ENCODE results near the gene UBTF.

DNA sequence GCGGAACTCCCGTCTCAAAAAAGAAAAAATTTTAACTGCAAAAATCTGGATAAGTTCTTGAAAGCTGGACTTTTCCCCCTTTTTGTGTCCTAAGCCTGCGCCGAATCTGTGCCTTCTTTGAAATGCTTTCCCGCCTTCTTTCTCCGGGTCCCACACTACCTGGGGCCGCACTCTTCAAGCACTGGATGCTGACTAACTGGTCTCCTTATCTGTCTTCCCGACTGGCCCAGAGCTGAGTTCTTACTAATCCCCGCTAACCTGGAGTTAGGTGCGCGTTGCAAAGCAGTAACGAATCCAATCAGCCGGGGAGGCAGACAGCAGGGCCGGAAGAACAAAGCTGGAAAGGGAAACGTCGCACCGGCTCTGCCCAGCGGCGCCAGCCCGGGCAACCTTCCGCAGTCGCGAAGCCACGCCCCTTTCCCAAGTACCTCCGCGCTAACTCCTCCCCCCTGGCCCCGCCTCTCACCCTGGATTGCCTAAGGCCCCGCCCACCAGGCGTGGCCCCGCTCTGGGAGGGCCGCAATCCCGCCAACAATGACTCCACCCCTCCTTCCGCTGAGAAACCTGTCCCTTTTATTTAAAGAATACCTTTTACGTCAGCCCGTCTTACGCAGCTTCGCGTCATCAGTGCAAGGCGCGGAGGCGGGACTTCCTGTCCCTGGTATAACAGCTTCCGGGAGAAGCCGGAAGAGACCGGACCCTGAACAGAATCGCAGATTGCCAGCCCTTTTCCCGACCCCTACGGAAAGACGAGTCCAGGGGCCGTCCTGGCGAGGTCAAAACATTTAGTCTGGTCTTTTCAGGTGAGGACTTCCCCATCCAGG is 33.0 kb downstream of the UBTF start, which contains the start of gene TMUB2:
- TF ChIP-seq POLR2A (IDR thresholded peaks at IDR 0.05), result peak in 1 of 2 donors; percentile 90
- TF ChIP-seq, protein P1, sequence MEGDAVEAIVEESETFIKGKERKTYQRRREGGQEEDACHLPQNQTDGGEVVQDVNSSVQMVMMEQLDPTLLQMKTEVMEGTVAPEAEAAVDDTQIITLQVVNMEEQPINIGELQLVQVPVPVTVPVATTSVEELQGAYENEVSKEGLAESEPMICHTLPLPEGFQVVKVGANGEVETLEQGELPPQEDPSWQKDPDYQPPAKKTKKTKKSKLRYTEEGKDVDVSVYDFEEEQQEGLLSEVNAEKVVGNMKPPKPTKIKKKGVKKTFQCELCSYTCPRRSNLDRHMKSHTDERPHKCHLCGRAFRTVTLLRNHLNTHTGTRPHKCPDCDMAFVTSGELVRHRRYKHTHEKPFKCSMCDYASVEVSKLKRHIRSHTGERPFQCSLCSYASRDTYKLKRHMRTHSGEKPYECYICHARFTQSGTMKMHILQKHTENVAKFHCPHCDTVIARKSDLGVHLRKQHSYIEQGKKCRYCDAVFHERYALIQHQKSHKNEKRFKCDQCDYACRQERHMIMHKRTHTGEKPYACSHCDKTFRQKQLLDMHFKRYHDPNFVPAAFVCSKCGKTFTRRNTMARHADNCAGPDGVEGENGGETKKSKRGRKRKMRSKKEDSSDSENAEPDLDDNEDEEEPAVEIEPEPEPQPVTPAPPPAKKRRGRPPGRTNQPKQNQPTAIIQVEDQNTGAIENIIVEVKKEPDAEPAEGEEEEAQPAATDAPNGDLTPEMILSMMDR (IDR thresholded peaks at IDR 0.05), result no peak
